HG03097 (cell line): Measurements from ENCODE around the gene LRRK1.

Experiments used
- ATAC-seq: cut with Tn5 transposase; IDR thresholded peaks from one replicate; pipeline ENCODE4 v1.9.1; 2021; ENCODE audit not compliant: unreplicated experiment, low FRiP score

The LRRK1 gene

DNA sequence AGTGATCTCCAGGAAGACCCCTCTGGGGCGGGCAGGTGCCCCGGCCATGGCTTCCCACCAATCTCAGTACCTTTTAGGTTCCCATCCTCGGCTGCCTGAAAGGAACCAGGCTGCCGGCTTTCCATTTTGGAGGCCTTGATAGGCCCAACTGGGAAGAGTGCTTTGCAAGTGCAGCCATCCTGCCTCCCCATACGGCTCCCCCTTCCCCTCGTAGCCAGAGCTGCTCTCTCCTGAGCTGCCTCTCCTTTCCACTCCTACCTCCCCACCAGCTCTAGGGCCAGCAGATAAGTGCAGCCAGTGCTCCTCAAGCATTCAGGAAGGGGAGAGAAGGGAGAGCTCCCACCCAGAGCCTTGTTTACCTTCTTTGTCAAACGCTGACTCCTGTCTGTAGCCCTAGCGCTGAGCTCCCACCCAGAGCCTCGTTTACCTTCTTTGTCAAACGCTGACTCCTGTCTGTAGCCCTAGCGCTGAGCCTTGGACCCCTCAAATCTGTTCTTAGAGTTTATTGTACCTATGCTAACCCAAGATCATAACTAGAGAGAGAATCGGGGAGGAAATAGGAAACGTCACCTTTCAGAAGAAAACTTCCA is 133.0 kb downstream of the LRRK1 start:
- no peak for ATAC-seq

DNA sequence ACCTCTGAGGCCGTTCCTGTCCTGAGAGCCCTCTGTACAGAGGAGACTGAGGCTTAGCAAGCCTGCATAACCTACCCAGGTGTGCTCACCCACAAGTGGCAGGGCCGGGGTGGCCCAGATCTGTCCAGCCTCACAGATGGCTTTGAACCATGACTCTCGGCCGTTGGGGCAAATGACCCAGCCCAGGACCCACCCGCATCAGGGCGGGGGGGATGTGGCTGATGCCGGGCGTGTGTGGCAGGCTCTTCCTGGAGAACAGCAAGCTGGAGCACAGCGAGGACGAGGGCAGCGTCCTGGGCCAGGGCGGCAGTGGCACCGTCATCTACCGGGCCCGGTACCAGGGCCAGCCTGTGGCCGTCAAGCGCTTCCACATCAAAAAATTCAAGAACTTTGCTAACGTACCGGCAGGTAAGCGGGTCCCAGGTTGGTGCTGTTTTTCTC is 133.5 kb downstream of the LRRK1 start:
- no peak for ATAC-seq

DNA sequence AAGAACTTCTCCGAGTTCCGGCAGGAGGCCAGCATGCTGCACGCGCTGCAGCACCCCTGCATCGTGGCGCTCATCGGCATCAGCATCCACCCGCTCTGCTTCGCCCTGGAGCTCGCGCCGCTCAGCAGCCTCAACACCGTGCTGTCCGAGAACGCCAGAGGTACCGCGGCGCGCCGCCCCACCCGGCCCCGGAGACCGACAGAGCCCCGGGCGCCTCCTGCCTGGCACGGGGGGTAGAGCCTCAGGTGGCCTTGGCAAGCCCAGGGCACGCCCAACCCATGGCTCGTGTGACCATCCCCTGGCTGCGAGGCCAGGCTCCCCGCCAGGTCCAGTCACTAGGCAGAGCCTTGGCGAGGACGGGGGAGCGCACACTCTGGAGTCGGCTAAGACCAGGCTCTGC is 134.1 kb downstream of the LRRK1 start:
- no peak for ATAC-seq

DNA sequence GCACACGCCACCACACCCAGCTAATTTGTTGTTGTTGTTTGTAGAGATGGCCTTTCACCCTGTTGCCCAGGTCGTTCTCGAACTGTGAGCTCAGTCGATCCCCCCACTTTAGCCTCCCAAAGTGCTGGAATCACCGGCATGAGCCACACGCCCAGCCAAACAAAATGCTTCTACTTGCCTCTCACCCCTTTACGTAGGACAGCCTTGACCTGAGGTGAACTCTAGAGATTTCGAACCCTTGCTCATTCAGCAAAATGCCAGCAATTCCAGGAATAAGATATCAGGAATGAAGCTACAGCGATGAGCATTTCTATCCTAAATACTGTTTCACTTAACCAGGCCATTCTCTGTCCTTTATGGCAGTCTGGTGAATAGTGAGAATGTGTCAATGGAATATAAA is 135.0 kb downstream of the LRRK1 start:
- no peak for ATAC-seq

DNA sequence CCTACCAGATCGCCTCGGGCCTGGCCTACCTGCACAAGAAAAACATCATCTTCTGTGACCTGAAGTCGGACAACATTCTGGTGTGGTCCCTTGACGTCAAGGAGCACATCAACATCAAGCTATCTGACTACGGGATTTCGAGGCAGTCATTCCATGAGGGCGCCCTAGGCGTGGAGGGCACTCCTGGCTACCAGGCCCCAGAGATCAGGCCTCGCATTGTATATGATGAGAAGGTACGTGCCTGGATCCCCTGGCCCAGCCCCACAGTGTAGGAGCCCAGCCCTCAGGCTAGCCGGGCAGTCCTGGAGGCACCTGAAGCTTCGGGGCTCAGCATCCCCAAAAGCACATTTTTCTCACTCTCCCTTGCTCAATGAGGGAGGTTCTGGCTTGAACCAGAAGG is 135.8 kb downstream of the LRRK1 start:
- no peak for ATAC-seq

DNA sequence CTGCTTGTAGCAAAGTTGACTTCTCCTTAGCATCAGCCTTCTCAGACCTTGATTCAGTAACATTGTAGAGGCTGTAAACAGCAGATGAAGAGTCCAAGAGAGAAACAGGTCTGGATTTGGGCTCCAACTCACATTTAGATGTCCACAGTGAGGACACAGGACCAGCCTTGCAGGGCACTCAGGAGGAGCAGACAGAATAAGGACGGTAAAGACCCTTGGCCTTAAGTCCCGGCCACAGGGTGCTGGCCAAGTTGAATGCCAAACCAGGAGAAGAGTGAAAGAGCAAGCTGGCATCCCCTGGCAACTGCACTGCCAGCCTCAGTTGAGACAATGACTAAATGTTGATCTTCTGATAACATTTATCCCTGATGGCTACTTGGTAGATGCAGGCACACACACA is 136.3 kb downstream of the LRRK1 start:
- ATAC-seq = no peak

DNA sequence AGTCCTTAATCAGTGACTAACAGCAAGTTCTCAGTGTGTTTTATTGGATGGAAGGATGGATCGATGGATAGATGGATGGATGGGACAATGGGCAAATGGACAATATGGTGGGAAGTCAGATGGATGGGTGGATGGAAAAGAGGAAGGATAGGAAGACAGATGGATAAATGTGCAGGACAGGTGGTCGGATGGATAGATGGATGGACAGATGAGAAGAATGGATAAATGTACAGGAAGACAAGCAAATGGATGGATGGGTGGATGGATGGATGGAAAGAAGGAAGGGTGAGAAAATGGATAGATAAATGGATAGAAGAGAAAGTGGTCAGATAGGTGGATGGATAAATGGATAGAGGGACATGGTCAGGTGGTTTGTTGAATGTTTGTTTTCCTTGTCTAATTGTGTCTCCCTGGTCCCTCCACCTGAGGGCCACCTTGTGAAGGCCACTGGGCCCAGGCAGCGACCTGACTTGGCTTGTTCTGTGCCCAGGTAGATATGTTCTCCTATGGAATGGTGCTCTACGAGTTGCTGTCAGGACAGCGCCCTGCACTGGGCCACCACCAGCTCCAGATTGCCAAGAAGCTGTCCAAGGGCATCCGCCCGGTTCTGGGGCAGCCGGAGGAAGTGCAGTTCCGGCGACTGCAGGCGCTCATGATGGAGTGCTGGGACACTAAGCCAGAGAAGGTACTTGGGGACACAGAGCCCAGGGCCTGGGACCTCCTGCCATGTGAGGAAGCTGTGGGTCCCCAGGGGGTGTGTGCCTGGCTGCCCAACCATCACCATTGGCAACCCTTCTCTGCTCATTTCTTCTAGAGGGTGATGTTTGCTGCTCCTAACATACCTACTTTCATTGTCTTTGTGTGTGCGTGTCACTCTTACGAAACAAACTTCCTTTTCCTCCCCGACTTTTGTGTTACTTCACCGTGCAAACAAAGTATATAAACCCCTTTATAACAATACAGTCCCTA is 137.5 kb downstream of the LRRK1 start:
- ATAC-seq = no peak

DNA sequence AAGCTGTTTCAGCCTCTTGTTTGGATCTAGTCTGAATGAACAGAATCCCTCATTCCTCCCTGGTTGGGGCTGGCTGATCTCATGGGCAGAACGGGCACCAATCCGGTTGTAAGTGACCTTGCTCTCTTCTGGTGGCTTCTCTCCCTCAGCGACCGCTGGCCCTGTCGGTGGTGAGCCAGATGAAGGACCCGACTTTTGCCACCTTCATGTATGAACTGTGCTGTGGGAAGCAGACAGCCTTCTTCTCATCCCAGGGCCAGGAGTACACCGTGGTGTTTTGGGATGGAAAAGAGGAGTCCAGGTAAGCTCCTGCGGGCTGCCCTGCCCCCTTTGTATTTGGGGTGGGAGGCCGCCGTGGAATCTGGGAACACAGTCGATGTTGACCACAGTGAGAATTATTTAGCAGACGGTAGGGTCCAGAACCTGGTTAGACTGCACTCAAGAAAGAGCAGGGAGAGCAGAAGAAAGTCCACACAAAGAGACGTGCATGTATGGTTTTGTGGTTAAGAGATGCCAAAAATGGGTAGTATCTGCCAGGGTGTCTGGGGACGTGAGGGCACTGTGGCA is 138.8 kb downstream of the LRRK1 start:
- no peak for ATAC-seq

DNA sequence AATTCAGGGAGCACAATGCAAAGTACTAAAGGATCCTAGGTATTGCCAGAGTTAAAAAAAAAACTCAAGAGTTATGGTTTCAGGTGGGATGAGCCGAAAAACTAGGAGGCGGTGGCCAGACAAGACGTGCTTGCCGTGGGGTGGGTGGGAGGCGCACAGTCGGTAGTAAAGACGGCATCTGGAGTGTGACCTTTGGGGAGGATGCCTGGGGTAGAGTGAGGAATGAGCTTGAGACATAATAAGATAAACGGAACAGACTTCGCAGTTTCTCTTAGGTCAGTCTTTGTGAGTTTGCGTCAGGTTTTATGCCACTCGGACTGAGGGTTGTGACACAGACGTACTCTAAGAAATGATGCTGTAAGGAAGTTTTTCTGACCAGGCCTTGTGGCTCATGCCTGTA is 139.6 kb downstream of the LRRK1 start:
- no peak for ATAC-seq

DNA sequence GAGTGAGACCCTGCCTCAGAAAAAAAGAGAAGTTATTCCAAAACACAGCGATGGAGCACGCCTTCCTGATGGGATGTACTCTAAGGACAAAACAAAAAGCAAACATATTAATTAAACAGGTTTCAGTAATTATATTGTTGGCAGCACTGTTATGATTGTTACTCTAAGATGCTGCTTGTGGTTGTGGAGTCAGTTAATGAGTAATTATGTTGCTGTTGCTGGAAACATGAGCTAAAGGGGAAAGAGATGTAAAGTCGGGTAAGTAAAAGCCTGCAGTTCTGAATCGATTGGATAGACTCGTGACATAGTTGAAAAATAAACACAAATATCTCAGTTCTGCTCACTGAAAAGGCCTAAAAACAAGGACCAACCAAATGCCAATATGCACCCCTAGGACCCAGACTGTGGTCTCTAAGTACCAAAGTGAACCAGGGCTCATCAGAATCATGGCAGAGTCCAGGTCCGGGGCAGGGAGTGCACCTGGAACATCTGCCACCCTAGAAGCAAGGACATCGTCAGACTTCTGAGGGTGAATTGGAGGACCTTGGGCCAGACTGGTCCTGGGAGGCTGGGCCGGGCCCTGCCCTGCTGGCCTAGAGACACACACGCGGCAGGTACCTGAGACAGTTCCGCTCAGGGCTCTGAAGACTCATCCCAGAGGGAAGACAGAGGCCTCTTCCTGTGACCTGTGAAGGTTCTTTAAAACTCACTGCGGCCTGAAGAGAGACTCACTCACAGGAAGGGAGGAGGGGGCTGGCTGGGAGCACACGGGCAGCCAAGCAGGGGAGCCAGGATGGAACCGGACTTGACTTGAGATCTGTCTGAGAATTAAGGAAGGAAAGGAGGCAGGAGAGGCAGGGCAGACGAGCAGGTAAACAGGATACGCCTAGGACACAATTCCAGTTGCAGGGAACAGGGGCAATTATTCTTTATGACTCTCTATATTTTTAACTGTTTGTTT is 140.5 kb downstream of the LRRK1 start:
- ATAC-seq = no peak

DNA sequence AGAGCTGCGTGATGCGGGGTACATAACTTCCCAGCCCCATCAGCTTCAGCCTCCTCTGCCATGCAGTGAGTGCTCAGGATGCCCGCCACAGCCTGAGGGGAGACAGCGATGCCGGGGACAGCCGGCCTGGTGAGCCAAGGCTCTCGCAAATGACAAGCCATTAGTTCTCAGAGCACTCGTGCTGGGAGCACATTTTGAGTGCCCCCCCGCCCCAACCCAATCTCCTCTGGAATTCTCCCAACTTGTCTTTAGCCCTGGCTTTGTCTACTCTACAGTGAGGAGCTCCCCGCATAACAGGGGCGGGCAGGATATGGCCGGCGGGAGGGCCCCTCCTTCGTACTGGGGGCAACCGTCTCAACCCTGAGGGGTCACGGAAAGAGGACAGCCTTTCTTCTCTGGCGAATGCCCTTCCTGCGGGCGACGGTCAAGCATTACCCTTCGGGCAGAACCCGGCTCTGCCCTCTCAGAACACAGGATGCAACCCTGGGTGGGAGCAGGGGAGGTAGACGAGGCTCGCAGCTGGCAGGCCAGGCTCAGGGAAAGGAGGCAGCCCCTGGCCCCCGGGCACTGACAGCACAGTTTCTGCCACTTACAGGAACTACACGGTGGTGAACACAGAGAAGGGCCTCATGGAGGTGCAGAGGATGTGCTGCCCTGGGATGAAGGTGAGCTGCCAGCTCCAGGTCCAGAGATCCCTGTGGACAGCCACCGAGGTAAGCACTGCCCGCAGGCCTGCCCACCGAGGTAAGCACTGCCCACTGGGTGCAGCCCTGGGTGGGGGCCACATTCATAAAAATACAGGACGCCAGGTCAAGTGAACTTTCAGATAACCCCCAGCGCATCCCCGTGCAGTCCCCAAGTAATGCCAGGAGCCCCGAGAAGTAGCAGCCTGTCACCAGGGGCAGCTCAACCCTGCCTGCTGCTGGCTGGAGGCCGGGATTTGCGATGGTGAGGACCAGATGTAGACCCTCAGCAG is 141.7 kb downstream of the LRRK1 start:
- no peak for ATAC-seq

DNA sequence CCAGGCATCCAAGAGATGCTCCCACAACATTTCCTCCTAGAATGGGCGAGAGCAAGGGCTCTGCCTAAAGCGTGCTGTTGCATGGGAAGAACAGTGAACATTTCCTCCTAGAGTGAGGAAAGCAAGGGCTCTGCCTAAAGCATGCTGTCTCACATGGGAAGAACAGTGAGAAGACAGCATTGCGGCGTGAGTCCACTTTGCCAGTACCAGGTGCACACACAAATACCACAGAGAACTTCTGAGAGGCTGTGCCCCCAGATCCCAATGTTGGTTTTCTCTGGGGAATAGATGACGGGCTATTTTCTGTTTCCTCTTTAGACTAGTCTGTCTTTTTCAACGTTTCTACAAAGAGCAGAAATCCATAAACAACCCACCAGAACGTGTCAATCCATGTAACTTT is 142.9 kb downstream of the LRRK1 start:
- no peak for ATAC-seq

DNA sequence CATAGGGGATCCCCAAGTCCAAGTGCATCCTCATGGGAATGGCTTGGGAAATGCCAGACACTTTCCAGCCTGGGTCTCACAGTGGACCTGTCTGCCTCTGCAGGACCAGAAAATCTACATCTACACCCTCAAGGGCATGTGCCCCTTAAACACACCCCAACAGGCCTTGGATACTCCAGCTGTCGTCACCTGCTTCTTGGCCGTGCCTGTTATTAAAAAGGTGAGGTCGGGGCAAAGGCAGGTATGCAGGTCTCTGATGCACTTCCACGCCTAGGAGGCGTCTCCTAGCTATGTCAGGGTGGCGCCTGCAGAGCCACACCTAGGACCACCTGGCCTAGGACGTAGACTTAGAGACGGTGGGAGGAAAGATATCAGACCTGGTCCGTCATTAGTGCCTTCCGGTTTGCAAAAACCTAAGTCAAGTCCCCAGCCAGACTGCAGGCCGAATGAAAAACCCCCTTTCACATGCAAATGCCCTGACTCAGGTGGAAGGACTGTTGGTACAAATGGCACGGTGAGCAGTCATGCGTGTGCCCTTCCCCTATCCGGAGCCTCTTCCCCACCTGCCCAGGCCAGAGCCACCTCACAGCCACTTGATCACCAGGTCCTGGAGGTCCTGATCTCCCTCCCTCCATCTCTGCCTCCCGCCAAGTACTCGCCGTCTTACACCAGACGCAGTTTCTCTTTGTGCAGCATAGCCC is 143.5 kb downstream of the LRRK1 start:
- no peak for ATAC-seq

DNA sequence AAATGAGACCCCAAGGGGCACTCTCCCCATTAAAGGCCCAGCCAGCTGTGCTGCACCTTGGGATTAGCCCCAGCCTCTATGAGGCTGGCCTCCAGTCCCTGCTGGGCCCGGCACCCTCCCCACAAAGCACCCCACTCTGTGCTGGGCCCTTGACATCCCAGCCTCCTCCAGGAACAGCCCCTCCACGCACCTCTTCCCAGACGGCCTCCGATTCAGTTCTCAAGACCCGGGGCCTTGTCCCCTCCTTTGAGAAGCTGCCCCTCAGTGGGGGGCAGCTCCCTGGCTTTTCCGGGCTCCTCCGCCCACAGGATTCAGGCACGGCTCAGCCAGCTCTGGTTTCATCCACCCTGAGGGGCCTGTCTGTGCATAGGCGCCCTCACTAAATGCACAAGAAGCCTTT is 144.1 kb downstream of the LRRK1 start:
- no peak for ATAC-seq

DNA sequence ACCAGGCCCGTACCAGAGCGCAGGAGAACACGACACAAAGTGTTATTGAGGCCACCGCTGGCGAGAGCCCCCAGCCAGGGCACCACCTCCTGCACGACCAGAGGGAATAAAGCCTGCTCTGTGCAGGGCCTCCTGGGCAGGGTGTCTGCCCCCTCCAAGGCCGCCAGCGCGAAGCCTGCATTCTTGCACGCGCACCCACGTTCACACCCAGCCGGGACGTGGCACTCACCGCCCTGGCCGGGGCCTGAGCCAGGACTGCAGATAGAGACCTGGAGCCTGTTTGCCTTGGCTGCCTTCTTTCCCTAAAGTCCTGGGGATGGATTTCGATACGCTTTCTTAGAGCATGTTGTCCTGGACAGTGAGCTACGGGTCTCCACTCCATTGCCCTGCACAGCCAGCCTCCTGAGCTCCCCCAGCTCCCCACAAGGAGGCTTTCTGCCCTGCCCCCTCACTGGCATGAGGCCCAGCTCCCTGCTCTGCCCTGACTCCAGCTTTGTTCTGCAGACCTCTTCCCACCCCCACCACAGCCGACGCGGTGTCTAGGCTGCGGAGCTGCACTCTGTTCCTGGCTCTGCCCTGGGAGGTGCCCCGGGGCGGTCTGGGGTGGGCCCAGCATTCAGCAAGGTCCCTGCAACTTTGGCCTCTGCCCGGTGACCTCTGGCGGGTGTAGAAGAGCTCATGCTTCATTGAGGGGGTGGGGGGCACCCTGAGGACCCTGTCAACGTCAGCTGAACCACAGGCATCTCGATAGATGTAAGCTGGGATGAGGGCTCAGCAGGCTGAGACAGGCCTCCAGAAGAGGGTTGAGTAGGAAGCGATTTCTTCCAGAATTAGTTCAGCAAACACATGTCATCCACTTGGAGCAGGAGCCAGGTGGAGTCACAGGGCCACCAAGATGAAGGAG is 145.0 kb downstream of the LRRK1 start:
- no peak for ATAC-seq

DNA sequence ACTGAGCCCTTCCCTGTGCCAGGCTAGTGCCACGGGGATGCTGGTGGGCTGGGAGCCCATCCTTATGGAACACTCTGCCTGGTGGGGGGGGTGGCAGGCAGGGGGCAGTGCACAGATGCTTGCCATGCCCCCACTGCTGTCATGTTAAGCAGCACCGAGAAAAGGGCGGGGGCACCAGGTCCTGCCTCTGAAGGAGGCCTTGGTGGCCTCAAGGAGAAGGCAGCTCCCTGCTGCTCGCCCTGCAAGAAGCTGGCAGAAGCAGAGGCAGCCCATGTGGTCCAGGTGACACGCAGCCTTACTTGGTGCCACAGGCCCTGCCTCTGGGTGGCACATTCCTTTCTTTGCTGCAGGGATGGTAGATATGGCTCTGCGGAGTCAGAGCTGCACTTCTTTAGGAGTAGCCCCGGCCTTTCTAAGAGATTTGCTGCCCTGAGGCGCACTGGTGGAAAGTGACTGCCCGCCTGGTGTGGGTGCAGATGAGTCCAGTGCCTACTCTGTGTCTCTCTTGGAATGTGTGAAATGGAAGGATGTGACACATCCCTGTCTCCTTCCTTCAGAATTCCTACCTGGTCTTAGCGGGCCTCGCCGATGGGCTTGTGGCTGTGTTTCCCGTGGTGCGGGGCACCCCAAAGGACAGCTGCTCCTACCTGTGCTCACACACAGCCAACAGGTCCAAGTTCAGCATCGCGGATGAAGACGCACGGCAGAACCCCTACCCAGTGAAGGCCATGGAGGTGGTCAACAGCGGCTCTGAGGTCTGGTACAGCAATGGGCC is 145.8 kb downstream of the LRRK1 start:
- ATAC-seq = no peak

DNA sequence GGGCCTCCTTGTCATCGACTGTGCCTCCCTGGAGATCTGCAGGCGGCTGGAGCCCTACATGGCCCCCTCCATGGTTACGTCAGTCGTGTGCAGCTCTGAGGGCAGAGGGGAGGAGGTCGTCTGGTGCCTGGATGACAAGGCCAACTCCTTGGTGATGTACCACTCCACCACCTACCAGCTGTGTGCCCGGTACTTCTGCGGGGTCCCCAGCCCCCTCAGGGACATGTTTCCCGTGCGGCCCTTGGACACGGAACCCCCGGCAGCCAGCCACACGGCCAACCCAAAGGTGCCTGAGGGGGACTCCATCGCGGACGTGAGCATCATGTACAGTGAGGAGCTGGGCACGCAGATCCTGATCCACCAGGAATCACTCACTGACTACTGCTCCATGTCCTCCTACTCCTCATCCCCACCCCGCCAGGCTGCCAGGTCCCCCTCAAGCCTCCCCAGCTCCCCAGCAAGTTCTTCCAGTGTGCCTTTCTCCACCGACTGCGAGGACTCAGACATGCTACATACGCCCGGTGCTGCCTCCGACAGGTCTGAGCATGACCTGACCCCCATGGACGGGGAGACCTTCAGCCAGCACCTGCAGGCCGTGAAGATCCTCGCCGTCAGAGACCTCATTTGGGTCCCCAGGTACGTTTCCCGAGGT is 146.5 kb downstream of the LRRK1 start:
- ATAC-seq = no peak
